Measurements from ENCODE around the gene HPCAL1.

GRCh38 chr2:10448576-10449485 is 146.1 kb downstream of the HPCAL1 start:
- 0 out of 2 replicates have a peak, but pooled peaks have one; percentile 26 for TF ChIP-seq CTCF (conservative IDR thresholded peaks at IDR 0.05; ENCODE audit: low read length)
- TF ChIP-seq EZH2phosphoT487 (IDR thresholded peaks at IDR 0.05; ENCODE audit: borderline replicate concordance): no peak

All from Loucy (cell line).